Liver (tissue), 9 donors: Measurements from ENCODE around the gene GALNTL6. TPM values are rescaled to one million over a fixed set of nuclear protein-coding genes. Genes with fewer than 3 reads are reported as not detected.

ENCODE experiments used
- DNase-seq: peaks from one replicate; pipeline ENCODE4 v3.0.0-alpha.2; 2017; ENCODE audit warnings: low spot score
- H3K27ac ChIP-seq, 2 donors: one replicate each; pipeline ENCODE4 v1.7.0; 2013; ENCODE audit warnings: inconsistent platforms in 2 of 2, low read length in 2 of 2, control low read depth in 1 of 2, low read depth in 1 of 2, mild to moderate bottlenecking in 1 of 2
- H3K27me3 ChIP-seq, 4 donors: one replicate each; pipeline versions ENCODE4 v1.6.1 to v1.7.0; 2013; ENCODE audit warnings: low read length in 3 of 4, inconsistent platforms in 1 of 4, mild to moderate bottlenecking in 1 of 4, moderate library complexity in 1 of 4; ENCODE audit not compliant: control insufficient read depth in 4 of 4, insufficient read depth in 4 of 4
- H3K36me3 ChIP-seq, 4 donors: one replicate each; pipeline versions ENCODE4 v1.6.1 to v1.7.0; 2013; ENCODE audit warnings: low read length in 3 of 4, mild to moderate bottlenecking in 3 of 4, low read depth in 1 of 4, moderate library complexity in 1 of 4; ENCODE audit not compliant: control insufficient read depth in 4 of 4, insufficient read depth in 3 of 4
- H3K4me1 ChIP-seq, 4 donors: one replicate each; pipeline versions ENCODE4 v1.6.1 to v1.7.0; 2013; ENCODE audit warnings: low read length in 3 of 4, mild to moderate bottlenecking in 3 of 4, moderate library complexity in 1 of 4; ENCODE audit not compliant: control insufficient read depth in 4 of 4, insufficient read depth in 4 of 4
- H3K4me3 ChIP-seq, 3 donors: one replicate each; pipeline versions ENCODE4 v1.6.1 to v1.7.0; 2013; ENCODE audit warnings: low read length in 3 of 3, control low read depth in 1 of 3, low read depth in 1 of 3, mild to moderate bottlenecking in 1 of 3
- H3K9ac ChIP-seq, 2 donors: one replicate each; pipeline ENCODE4 v1.7.0; 2013; ENCODE audit warnings: low read length in 2 of 2, mild to moderate bottlenecking in 2 of 2, moderate library complexity in 2 of 2, control low read depth in 1 of 2, low read depth in 1 of 2
- H3K9me3 ChIP-seq, 4 donors: one replicate each; pipeline versions ENCODE4 v1.6.1 to v1.7.0; 2013; ENCODE audit warnings: low read length in 3 of 4; ENCODE audit not compliant: control insufficient read depth in 4 of 4
- EGR1 ChIP-seq, 2 donors: IDR thresholded peaks; 2 replicates each; pipeline ENCODE4 v1.6.1; 2016 to 2018; ENCODE audit warnings: antibody characterized with exemption in 2 of 2, low read depth in 2 of 2
- FOXA2 ChIP-seq: IDR thresholded peaks from 2 replicates; pipeline ENCODE4 v1.6.1; 2016; ENCODE audit warnings: antibody characterized with exemption
- GABPA ChIP-seq, 2 donors: IDR thresholded peaks in 1 of 2; conservative IDR thresholded peaks in 1 of 2; 2 replicates each; pipeline ENCODE4 v1.6.1; 2016; ENCODE audit warnings: antibody characterized with exemption in 2 of 2, mild to moderate bottlenecking in 1 of 2, moderate library complexity in 1 of 2
- HNF4A ChIP-seq, 2 donors: conservative IDR thresholded peaks; 2 replicates each; pipeline ENCODE4 v1.6.1; 2016; ENCODE audit warnings: antibody characterized with exemption in 2 of 2, mild to moderate bottlenecking in 2 of 2
- HNF4G ChIP-seq: IDR thresholded peaks from 2 replicates; pipeline ENCODE4 v1.6.1; 2016; ENCODE audit warnings: antibody characterized with exemption
- NR2F2 ChIP-seq: IDR thresholded peaks from 2 replicates; pipeline ENCODE4 v1.6.1; 2016; ENCODE audit warnings: antibody characterized with exemption
- RXRA ChIP-seq, 2 donors: IDR thresholded peaks; 2 replicates each; pipeline ENCODE4 v1.6.1; 2017 to 2018; ENCODE audit warnings: antibody characterized with exemption in 2 of 2, mild to moderate bottlenecking in 1 of 2
- TAF1 ChIP-seq: conservative IDR thresholded peaks from 2 replicates; pipeline ENCODE4 v1.6.1; 2016; ENCODE audit warnings: antibody characterized with exemption, mild to moderate bottlenecking
- YY1 ChIP-seq: IDR thresholded peaks from 2 replicates; pipeline ENCODE4 v1.6.1; 2016; ENCODE audit warnings: antibody characterized with exemption, mild to moderate bottlenecking
- WGBS: extraction: QIAGEN DNeasy Blood & Tissue Kit; methylation state at CpG from one replicate; pipeline ENCODE4 v1.1.7; 2013; 5-methylcytosine and 5-hydroxymethylcytosine counted together
- polyA plus RNA-seq, 2 donors: library from polyadenylated mRNA; stranded (reverse) in 1 of 2; unstranded in 1 of 2; fragments of 200-250 nt in 1 of 2; fragments of >200 nt in 1 of 2; fragmentation: Nextera tagmentation in 1 of 2; extraction: Ambion mirVana in 1 of 2; gene quantifications; one replicate each; pipeline versions ENCODE4 v1.2.1 to v1.2.3, GENCODE V29; 2013 to 2015
- total RNA-seq, 2 donors: library from RNA; depleted of rRNA; stranded (reverse); fragments of >200 nt; gene quantifications; one replicate each; pipeline ENCODE4 v1.2.3, GENCODE V29; 2014
- TF ChIP-seq, protein P1 (sequence below): IDR thresholded peaks from 2 replicates; pipeline ENCODE4 v1.6.1; 2016; ENCODE audit warnings: antibody characterized with exemption, mild to moderate bottlenecking
- TF ChIP-seq, protein P2 (sequence below): IDR thresholded peaks from 2 replicates; pipeline ENCODE4 v1.6.1; 2016; ENCODE audit warnings: antibody characterized with exemption
- TF ChIP-seq, protein P3 (sequence below): fragments of 150-350 bp; IDR thresholded peaks from 2 replicates; pipeline ENCODE4 v1.5.1; 2017; ENCODE audit warnings: improper control_type of control experiment, low read depth, low read length; ENCODE audit not compliant: missing input control
- donor health status: healthy.
- donor health status: healthy.
- donor health status: healthy.
- donor health status: healthy.
- donor health status: healthy.

GALNTL6 gene
- total and polyA plus RNA-seq, 4 donors: 0.06 to 0.08 TPM; not detected in 2

DNA sequence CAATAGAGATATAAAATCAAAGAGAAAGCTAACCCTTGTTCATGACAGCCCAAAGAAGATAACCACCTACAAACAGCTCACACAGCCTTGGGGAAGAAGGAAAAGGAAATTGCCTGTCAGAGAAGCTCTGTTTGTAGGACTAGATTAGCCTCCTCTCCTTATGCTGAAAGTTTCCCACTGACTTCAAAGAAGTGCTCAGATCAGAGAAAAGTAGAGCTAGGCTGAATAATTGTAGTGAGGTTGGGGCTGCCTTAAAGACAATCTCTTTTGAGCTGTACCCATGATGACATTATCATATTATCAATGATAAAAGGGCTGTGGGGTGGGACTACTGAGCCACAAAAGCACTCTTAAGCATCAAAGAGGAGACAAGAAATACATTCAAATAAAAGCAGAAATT, 1132.4 kb downstream of the GALNTL6 start:
- H3K9me3 ChIP-seq: no peaks in the 10 kb centered on the region
- H3K4me3 ChIP-seq: no peak overlapping the region
- no peaks in the 10 kb centered on the region for H3K4me1 ChIP-seq
- no peaks in the 10 kb centered on the region for H3K36me3 ChIP-seq
- no peak for DNase-seq
- TF ChIP-seq, protein P1, sequence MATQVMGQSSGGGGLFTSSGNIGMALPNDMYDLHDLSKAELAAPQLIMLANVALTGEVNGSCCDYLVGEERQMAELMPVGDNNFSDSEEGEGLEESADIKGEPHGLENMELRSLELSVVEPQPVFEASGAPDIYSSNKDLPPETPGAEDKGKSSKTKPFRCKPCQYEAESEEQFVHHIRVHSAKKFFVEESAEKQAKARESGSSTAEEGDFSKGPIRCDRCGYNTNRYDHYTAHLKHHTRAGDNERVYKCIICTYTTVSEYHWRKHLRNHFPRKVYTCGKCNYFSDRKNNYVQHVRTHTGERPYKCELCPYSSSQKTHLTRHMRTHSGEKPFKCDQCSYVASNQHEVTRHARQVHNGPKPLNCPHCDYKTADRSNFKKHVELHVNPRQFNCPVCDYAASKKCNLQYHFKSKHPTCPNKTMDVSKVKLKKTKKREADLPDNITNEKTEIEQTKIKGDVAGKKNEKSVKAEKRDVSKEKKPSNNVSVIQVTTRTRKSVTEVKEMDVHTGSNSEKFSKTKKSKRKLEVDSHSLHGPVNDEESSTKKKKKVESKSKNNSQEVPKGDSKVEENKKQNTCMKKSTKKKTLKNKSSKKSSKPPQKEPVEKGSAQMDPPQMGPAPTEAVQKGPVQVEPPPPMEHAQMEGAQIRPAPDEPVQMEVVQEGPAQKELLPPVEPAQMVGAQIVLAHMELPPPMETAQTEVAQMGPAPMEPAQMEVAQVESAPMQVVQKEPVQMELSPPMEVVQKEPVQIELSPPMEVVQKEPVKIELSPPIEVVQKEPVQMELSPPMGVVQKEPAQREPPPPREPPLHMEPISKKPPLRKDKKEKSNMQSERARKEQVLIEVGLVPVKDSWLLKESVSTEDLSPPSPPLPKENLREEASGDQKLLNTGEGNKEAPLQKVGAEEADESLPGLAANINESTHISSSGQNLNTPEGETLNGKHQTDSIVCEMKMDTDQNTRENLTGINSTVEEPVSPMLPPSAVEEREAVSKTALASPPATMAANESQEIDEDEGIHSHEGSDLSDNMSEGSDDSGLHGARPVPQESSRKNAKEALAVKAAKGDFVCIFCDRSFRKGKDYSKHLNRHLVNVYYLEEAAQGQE: no peak
- TF ChIP-seq RXRA (IDR thresholded peaks at IDR 0.05) (no peak), NR2F2 (no peak), FOXA2 (no peak), GABPA (IDR thresholded peaks at IDR 0.05 in 1 of 2, conservative IDR thresholded peaks at IDR 0.05 in 1 of 2) (no peak), EGR1 (IDR thresholded peaks at IDR 0.05; ENCODE audit: low read depth in 2 of 2) (no peak), HNF4A (conservative IDR thresholded peaks at IDR 0.05) (no peak)
- TF ChIP-seq, protein P2, sequence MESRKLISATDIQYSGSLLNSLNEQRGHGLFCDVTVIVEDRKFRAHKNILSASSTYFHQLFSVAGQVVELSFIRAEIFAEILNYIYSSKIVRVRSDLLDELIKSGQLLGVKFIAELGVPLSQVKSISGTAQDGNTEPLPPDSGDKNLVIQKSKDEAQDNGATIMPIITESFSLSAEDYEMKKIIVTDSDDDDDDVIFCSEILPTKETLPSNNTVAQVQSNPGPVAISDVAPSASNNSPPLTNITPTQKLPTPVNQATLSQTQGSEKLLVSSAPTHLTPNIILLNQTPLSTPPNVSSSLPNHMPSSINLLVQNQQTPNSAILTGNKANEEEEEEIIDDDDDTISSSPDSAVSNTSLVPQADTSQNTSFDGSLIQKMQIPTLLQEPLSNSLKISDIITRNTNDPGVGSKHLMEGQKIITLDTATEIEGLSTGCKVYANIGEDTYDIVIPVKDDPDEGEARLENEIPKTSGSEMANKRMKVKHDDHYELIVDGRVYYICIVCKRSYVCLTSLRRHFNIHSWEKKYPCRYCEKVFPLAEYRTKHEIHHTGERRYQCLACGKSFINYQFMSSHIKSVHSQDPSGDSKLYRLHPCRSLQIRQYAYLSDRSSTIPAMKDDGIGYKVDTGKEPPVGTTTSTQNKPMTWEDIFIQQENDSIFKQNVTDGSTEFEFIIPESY: no peak
- TF ChIP-seq, protein P3, sequence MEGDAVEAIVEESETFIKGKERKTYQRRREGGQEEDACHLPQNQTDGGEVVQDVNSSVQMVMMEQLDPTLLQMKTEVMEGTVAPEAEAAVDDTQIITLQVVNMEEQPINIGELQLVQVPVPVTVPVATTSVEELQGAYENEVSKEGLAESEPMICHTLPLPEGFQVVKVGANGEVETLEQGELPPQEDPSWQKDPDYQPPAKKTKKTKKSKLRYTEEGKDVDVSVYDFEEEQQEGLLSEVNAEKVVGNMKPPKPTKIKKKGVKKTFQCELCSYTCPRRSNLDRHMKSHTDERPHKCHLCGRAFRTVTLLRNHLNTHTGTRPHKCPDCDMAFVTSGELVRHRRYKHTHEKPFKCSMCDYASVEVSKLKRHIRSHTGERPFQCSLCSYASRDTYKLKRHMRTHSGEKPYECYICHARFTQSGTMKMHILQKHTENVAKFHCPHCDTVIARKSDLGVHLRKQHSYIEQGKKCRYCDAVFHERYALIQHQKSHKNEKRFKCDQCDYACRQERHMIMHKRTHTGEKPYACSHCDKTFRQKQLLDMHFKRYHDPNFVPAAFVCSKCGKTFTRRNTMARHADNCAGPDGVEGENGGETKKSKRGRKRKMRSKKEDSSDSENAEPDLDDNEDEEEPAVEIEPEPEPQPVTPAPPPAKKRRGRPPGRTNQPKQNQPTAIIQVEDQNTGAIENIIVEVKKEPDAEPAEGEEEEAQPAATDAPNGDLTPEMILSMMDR: no peak
- H3K9ac ChIP-seq: no peak overlapping the region
- no peak overlapping the region for H3K27ac ChIP-seq
- H3K27me3 ChIP-seq: no peaks in the 10 kb centered on the region

DNA sequence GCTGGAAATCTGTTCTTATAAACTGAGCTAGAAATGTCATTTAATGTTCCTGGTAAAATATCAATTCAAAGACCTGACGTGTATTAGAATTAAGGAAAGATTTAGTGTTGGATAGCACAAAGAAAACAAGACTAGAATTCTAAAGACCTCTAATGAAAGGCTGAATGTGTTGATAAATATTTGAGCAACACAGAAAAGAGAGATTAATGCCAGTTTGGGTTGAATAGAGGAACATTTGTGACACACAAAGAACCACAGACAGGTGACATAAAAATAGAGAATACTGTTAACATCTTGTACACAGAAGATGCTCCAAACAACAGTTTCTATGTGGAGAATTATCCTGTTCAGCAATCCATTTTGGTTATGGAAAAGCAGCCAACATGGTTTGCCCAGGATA, 1133.3 kb downstream of the GALNTL6 start:
- 82% methylated on average over 1 of the region's 1 CpG for WGBS
- Histone ChIP-seq H3K27ac (no peak overlapping the region), H3K27me3 (no peaks in the 10 kb centered on the region), H3K4me1 (no peaks in the 10 kb centered on the region), H3K9ac (no peak overlapping the region), H3K9me3 (no peaks in the 10 kb centered on the region), H3K36me3 (no peaks in the 10 kb centered on the region), H3K4me3 (no peak overlapping the region)
- no peak for DNase-seq
- TF ChIP-seq HNF4A (conservative IDR thresholded peaks at IDR 0.05) (no peak), YY1 (no peak), HNF4G (no peak), RXRA (IDR thresholded peaks at IDR 0.05) (no peak), GABPA (IDR thresholded peaks at IDR 0.05 in 1 of 2, conservative IDR thresholded peaks at IDR 0.05 in 1 of 2) (no peak), TAF1 (no peak), FOXA2 (no peak)
- TF ChIP-seq, protein P1: no peak
